Endodermal cell (in vitro differentiated cells): ENCODE data around the gene DLG1. TPM values are rescaled to one million over a fixed set of nuclear protein-coding genes. Genes with fewer than 3 reads are reported as not detected.
"Not testable (repeated sequence)": the region's sequence is repeated elsewhere in the genome, so short reads cannot be mapped to it uniquely, and the experiment has no call there.

Source experiments
- DNase-seq: peaks from one replicate; pipeline ENCODE4 v3.0.0-alpha.2; 2017
- H3K27ac ChIP-seq: 2 replicates; pipeline ENCODE4 v1.5.1; 2013; ENCODE audit warnings: mild to moderate bottlenecking, low read depth, low read length, moderate library complexity
- H3K27me3 ChIP-seq: 2 replicates; pipeline ENCODE4 v1.6.1; 2013; ENCODE audit warnings: mild to moderate bottlenecking, low read length, moderate library complexity; ENCODE audit not compliant: insufficient read depth, control insufficient read depth, poor library complexity, severe bottlenecking
- H3K36me3 ChIP-seq: 2 replicates; pipeline ENCODE4 v1.7.0; 2013; ENCODE audit warnings: mild to moderate bottlenecking, low read length, moderate library complexity; ENCODE audit not compliant: control insufficient read depth, insufficient read depth
- H3K4me1 ChIP-seq: one replicate; pipeline ENCODE4 v1.7.0; 2013; ENCODE audit warnings: low read length; ENCODE audit not compliant: control insufficient read depth, insufficient read depth
- H3K4me3 ChIP-seq: 2 replicates; pipeline ENCODE4 v1.5.1; 2013; ENCODE audit warnings: mild to moderate bottlenecking, low read length, moderate library complexity
- H3K9ac ChIP-seq: 2 replicates; pipeline ENCODE4 v1.6.1; 2013; ENCODE audit warnings: mild to moderate bottlenecking, low read length, moderate library complexity; ENCODE audit not compliant: poor library complexity, severe bottlenecking; ENCODE audit errors: extremely low read depth
- H3K9me3 ChIP-seq: 2 replicates; pipeline ENCODE4 v1.6.1; 2013; ENCODE audit warnings: mild to moderate bottlenecking, low read length, moderate library complexity; ENCODE audit not compliant: control insufficient read depth
- H3K27ac Mint-ChIP-seq: 2 replicates; pipeline ENCODE4 v1.8.0; 2020; ENCODE audit warnings: mixed read lengths
- H3K27me3 Mint-ChIP-seq: 2 replicates; pipeline ENCODE4 v1.8.0; 2021; ENCODE audit warnings: mild to moderate bottlenecking, mixed read lengths; ENCODE audit not compliant: insufficient read depth
- H3K36me3 Mint-ChIP-seq: 2 replicates; pipeline ENCODE4 v1.8.0; 2020; ENCODE audit warnings: low read depth, mixed read lengths
- H3K4me1 Mint-ChIP-seq: 2 replicates; pipeline ENCODE4 v1.8.0; 2020; ENCODE audit warnings: mixed read lengths
- H3K4me3 Mint-ChIP-seq: 2 replicates; pipeline ENCODE4 v1.8.0; 2020; ENCODE audit warnings: mild to moderate bottlenecking, moderate library complexity, mixed read lengths
- H3K9me3 Mint-ChIP-seq: 2 replicates; pipeline ENCODE4 v1.8.0; 2020; ENCODE audit warnings: mild to moderate bottlenecking, mixed read lengths
- WGBS, 2 experiments: methylation state at CpG; one replicate each; pipeline versions ENCODE4 v1.1.5 to v1.1.7; 2013; ENCODE audit warnings: missing lambda C conversion rate in 2 of 2, mixed read lengths in 1 of 2; ENCODE audit not compliant: insufficient coverage in 1 of 2, insufficient read length in 1 of 2; 5-methylcytosine and 5-hydroxymethylcytosine counted together
- total RNA-seq, 2 donors: library from RNA; stranded (reverse); fragmentation: NEBNext Ultra II Directional in 1 of 2; extraction: Animal tissue kit (Norgen Biotek cat#: 25700) in 1 of 2; gene quantifications; 2 replicates in 1 of 2; 3 replicates in 1 of 2; pipeline ENCODE4 v1.2.1, GENCODE V29; 2021
- TF ChIP-seq, protein P1 (sequence below): fragments of 200-600 bp; sonication (generic); conservative IDR thresholded peaks from 2 replicates; pipeline ENCODE4 v1.5.0; 2021; ENCODE audit warnings: antibody characterized with exemption, mild to moderate bottlenecking

The DLG1 gene
- total RNA-seq, 2 donors from 2014 or later, result 78.7 to 96.9 TPM

DNA sequence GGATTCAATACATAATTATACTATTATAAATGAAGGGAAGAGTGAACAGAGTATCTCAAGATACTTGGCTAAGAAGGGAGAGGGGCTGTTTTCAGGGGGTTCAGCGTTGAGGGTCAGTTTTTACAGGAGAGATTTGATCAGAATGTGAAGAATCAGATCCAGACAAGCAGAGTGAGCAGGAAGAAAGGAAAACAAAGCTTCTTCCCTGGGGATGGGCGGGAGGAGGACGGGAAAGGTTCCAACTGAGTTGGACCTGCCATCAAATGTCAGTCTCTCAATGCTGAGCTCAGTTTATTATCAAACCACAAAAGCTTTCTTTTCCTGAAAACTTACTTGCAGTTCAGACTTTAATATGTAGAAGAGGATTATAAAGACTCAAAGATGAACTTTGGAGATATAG lies 262.8 kb downstream of the DLG1 start:
- peaks cover 25% of the 10 kb centered on the region for H3K27me3 Mint-ChIP-seq
- Histone ChIP-seq H3K9ac (no peak overlapping the region), H3K27ac (no peak overlapping the region), H3K9me3 (no peaks in the 10 kb centered on the region), H3K36me3 (no peaks in the 10 kb centered on the region), H3K4me3 (no peak overlapping the region), H3K27me3 (no peaks in the 10 kb centered on the region), H3K4me1 (peaks cover 6% of the 10 kb centered on the region)
- TF ChIP-seq, protein P1, sequence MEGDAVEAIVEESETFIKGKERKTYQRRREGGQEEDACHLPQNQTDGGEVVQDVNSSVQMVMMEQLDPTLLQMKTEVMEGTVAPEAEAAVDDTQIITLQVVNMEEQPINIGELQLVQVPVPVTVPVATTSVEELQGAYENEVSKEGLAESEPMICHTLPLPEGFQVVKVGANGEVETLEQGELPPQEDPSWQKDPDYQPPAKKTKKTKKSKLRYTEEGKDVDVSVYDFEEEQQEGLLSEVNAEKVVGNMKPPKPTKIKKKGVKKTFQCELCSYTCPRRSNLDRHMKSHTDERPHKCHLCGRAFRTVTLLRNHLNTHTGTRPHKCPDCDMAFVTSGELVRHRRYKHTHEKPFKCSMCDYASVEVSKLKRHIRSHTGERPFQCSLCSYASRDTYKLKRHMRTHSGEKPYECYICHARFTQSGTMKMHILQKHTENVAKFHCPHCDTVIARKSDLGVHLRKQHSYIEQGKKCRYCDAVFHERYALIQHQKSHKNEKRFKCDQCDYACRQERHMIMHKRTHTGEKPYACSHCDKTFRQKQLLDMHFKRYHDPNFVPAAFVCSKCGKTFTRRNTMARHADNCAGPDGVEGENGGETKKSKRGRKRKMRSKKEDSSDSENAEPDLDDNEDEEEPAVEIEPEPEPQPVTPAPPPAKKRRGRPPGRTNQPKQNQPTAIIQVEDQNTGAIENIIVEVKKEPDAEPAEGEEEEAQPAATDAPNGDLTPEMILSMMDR, result no peak
- H3K4me3 Mint-ChIP-seq, result no peak overlapping the region
- H3K4me1 Mint-ChIP-seq, result peaks cover 9% of the 10 kb centered on the region
- H3K27ac Mint-ChIP-seq, result no peak overlapping the region
- H3K9me3 Mint-ChIP-seq, result no peaks in the 10 kb centered on the region
- H3K36me3 Mint-ChIP-seq, result no peaks in the 10 kb centered on the region
- WGBS, 2 experiments, result 80 to 93% methylated on average over 2 to 3 of the region's 3 CpGs
- no peak for DNase-seq

DNA sequence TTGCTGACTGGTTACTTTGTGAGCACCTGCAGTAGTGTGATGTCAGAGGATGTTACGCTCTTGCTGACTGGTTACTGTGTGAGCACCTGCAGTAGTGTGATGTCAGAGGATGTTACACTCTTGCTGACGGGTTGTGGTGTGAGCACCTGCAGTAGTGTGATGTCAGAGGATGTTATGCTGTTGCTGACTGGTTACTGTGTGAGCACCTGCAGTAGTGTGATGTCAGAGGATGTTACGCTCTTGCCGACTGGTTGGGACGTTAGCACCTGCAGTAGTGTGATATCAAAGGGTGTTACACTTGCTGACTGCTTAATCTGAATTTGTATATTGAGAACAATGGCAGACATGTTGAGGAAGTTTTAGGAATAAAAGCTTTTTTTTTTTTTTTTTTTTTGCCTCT lies 263.6 kb downstream of the DLG1 start:
- H3K9ac ChIP-seq, H3K36me3 Mint-ChIP-seq, H3K4me1 ChIP-seq, H3K27ac Mint-ChIP-seq, H3K4me1 Mint-ChIP-seq, H3K9me3 ChIP-seq, H3K4me3 Mint-ChIP-seq, H3K27me3 ChIP-seq, H3K36me3 ChIP-seq, H3K9me3 Mint-ChIP-seq, DNase-seq, H3K4me3 ChIP-seq, H3K27ac ChIP-seq: not testable (repeated sequence)
- H3K27me3 Mint-ChIP-seq, result peaks cover 28% of the 10 kb centered on the region
- WGBS, 2 experiments, result 85 to 92% methylated on average over 5 of the region's 5 CpGs

DNA sequence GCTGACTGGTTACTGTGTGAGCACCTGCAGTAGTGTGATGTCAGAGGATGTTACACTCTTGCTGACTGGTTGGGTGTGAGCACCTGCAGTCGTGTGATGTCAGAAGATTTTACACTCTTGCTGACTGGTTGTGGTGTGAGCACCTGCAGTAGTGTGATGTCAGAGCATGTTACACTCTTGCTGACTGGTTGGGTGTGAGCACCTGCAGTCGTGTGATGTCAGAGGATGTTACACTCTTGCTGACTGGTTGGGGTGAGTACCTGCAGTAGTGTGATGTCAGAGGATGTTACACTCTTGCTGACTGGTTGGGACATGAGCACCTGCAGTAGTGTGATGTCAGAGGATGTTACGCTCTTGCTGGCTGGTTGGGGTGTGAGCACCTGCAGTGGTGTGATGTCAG lies 264.6 kb downstream of the DLG1 start:
- H3K27ac ChIP-seq, H3K4me1 ChIP-seq, DNase-seq, H3K27me3 ChIP-seq, H3K4me3 ChIP-seq, H3K27ac Mint-ChIP-seq, H3K36me3 ChIP-seq, H3K9me3 ChIP-seq, H3K4me1 Mint-ChIP-seq, H3K9ac ChIP-seq, H3K4me3 Mint-ChIP-seq, H3K9me3 Mint-ChIP-seq, H3K36me3 Mint-ChIP-seq: not testable (repeated sequence)
- peaks cover 33% of the 10 kb centered on the region for H3K27me3 Mint-ChIP-seq
- WGBS, 2 experiments, result 76 to 78% methylated on average over 2 of the region's 3 CpGs

DNA sequence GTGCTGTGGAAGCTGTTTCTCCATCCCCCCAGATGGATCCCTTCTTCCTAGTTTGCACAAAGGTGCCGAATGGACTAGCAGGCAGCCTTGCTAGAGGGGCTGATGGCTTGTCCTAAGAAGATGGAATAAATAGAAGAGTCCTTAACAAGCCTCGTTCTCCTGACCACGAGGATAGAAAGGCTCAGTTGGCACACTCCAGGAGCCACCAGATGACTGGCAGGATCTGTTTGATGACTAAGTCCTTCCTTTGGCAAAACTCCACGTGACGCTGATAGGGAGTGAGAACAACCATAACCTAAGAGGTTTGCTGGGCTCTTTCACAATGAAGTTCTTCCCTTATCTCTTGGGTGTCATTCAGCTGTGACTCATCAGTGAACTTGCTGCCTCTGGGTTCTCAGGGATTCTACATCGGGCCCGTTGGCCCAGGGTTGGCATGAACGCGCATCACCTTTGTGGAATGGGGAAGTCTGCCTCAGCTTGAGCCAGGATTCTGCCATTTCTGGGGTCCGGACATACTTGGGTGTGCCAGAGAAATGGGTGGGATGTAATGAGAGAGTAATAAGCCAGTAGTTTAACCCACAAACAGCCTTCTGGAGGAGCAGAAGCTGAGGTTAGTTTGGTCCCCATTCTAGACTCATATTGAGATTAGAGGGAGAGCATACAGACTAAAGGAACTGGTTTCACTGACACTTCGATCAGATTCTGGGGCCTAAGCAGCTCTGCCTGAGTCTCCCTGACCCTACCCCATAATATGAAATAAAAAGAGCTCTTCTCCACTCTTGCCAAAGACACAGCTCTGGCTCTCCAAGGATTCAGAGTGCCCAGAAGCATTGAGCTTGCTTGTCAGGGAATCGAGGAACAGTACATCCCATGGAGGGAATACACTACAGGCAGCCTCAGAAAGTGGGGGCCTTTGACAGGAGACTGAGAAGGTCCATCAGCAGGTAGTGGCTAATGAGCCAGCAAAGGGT lies 266.8 kb downstream of the DLG1 start:
- no peak overlapping the region for H3K4me3 ChIP-seq
- Mint-ChIP-seq H3K27me3 (peaks cover 40% of the 10 kb centered on the region), H3K9me3 (no peaks in the 10 kb centered on the region), H3K27ac (peak overlapping the region; percentile 77), H3K36me3 (no peaks in the 10 kb centered on the region), H3K4me3 (no peak overlapping the region), H3K4me1 (peaks cover 9% of the 10 kb centered on the region)
- DNase-seq, result peak; percentile 76
- 79 to 84% methylated on average over 11 to 12 of the region's 12 CpGs for WGBS, 2 experiments
- TF ChIP-seq, protein P1, result no peak
- no peaks in the 10 kb centered on the region for H3K9me3 ChIP-seq
- peaks cover 18% of the 10 kb centered on the region for H3K27me3 ChIP-seq
- H3K36me3 ChIP-seq, result no peaks in the 10 kb centered on the region
- peaks cover 6% of the 10 kb centered on the region for H3K4me1 ChIP-seq
- H3K9ac ChIP-seq, result no peak overlapping the region
- H3K27ac ChIP-seq, result no peak overlapping the region
